HEK293T (cell line): ENCODE data around the gene VDAC1.

Experiments
- ARNT ChIP-seq: fragments of 450-650 bp; IDR thresholded peaks from 2 replicates; pipeline ENCODE4 v1.6.1; 2017; ENCODE audit warnings: mild to moderate bottlenecking
- BHLHE40 ChIP-seq: fragments of 450-650 bp; IDR thresholded peaks from 2 replicates; pipeline ENCODE4 v1.6.1; 2016; ENCODE audit warnings: mild to moderate bottlenecking, moderate library complexity, borderline replicate concordance
- FOXA1 ChIP-seq: fragments of 450-650 bp; IDR thresholded peaks from 2 replicates; pipeline ENCODE4 v1.6.1; 2016; ENCODE audit warnings: mild to moderate bottlenecking
- FOXM1 ChIP-seq: fragments of 450-650 bp; IDR thresholded peaks from 2 replicates; pipeline ENCODE4 v1.6.1; 2017; ENCODE audit warnings: mild to moderate bottlenecking, borderline replicate concordance
- L3MBTL2 ChIP-seq: fragments of 450-650 bp; conservative IDR thresholded peaks from 2 replicates; pipeline ENCODE4 v1.6.1; 2016; ENCODE audit warnings: mild to moderate bottlenecking
- NFRKB ChIP-seq: fragments of 450-650 bp; IDR thresholded peaks from 2 replicates; pipeline ENCODE4 v1.6.1; 2016; ENCODE audit warnings: mild to moderate bottlenecking, moderate library complexity
- PKNOX1 ChIP-seq: fragments of 450-650 bp; IDR thresholded peaks from 2 replicates; pipeline ENCODE4 v1.6.1; 2016
- SP1 ChIP-seq: fragments of 450-650 bp; IDR thresholded peaks from 2 replicates; pipeline ENCODE4 v1.6.1; 2017
- TARDBP ChIP-seq: fragments of 450-650 bp; IDR thresholded peaks from 2 replicates; pipeline ENCODE4 v1.6.1; 2016
- ZNF384 ChIP-seq: fragments of 450-650 bp; IDR thresholded peaks from 2 replicates; pipeline ENCODE4 v1.6.1; 2016

GRCh38 chr5:133963493-133964128, 41.2 kb downstream of the VDAC1 start:
- TF ChIP-seq ZNF384 (no peak), PKNOX1 (no peak), FOXA1 (no peak), FOXM1 (no peak), BHLHE40 (no peak), SP1 (no peak), TARDBP (no peak), NFRKB (no peak), ARNT (no peak), L3MBTL2 (no peak)
